ENCODE results near the gene UBAP2L. TPM values are rescaled to one million over a fixed set of nuclear protein-coding genes. Genes with fewer than 3 reads are reported as not detected.

UBAP2L gene
- total RNA-seq, 1 donor: 88.3 TPM

- DNase-seq (ENCODE audit: insufficient read length, low spot score, missing footprints): no peak
Measured at GRCh38 chr1:154318386-154318785, 97.6 kb downstream of the UBAP2L start.

More at GRCh38 chr1:154318386-154318785, 97.6 kb downstream of the UBAP2L start:
- Histone ChIP-seq H3K4me1 (ENCODE audit: insufficient read depth, low read length) (no peaks in the 10 kb centered on the region), H3K4me2 (ENCODE audit: insufficient read depth, low read length) (no peak overlapping the region), H3K9me3 (ENCODE audit: low read depth, low read length) (no peaks in the 10 kb centered on the region), H3K27ac (ENCODE audit: low read depth, low read length) (no peak overlapping the region), H3K79me2 (ENCODE audit: insufficient read depth, low read length) (no peaks in the 10 kb centered on the region), H2AFZ (ENCODE audit: low read length) (peak overlapping the region; percentile 3), H4K20me1 (ENCODE audit: insufficient read depth, low read length) (no peaks in the 10 kb centered on the region), H3K36me3 (ENCODE audit: insufficient read depth, low read length) (no peaks in the 10 kb centered on the region), H3K4me3 (ENCODE audit: insufficient read depth, low read length) (no peak overlapping the region), H3K27me3 (ENCODE audit: insufficient read depth, low read length) (peaks cover 12% of the 10 kb centered on the region)
- no peak for TF ChIP-seq CTCF (IDR thresholded peaks at IDR 0.05; ENCODE audit: extremely low read depth, low read depth, low read length)

Small RNAs within 50 kb of the gene (small RNA-seq; reads per million reads assigned to genes)
- 2.5 reads per million, percentile 72 among the genes with 10 or more reads in this experiment for gene MIR190B
- not detected for gene RF00273
- not detected for gene RNU6-121P
- gene RNU6-239P: not detected
- gene SNORA58B: not detected

Other genes starting within 250 kb of the UBAP2L start
- gene JTB, start 243.3 kb upstream of the UBAP2L start, total RNA-seq: 146 and 162 TPM in 2 replicates
- gene RAB13, start 234.6 kb upstream of the UBAP2L start, total RNA-seq: 72.0 and 78.4 TPM in 2 replicates
- gene RPS27, start 230.2 kb upstream of the UBAP2L start, total RNA-seq: 1,441 and 1,685 TPM in 2 replicates
- gene NUP210L, start 65.9 kb upstream of the UBAP2L start, total RNA-seq: under 0.01 TPM in 2 replicates
- gene TPM3, start 28.9 kb upstream of the UBAP2L start, total RNA-seq: 299 and 306 TPM in 2 replicates
- gene CFAP141, start 14.6 kb upstream of the UBAP2L start, total RNA-seq: not detected in 2 replicates
- 149 and 152 TPM in 2 replicates for gene HAX1, start 51.7 kb downstream of the UBAP2L start, total RNA-seq
- gene AQP10, start 100.1 kb downstream of the UBAP2L start, total RNA-seq: not detected in 2 replicates
- 146 and 162 TPM in 2 replicates for gene ATP8B2, start 104.6 kb downstream of the UBAP2L start, total RNA-seq
- gene IL6R, start 184.4 kb downstream of the UBAP2L start, total RNA-seq: 5.3 and 8.0 TPM in 2 replicates